ENCODE measurements around the gene DTL.

GRCh38 chr1:212010004-212010403 lies 25.5 kb upstream of the DTL start:
- TF ChIP-seq POLR2A (IDR thresholded peaks at IDR 0.05; ENCODE audit: low read length) (no peak), GATA1 (IDR thresholded peaks at IDR 0.05; ENCODE audit: low read depth, low read length) (no peak)
